ENCODE measurements around the gene DUSP1. TPM values are rescaled to one million over a fixed set of nuclear protein-coding genes. Genes with fewer than 3 reads are reported as not detected.

DUSP1 gene
- total RNA-seq, 4 donors from 2014 or later = 469 to 701 (median 567) TPM

DNA sequence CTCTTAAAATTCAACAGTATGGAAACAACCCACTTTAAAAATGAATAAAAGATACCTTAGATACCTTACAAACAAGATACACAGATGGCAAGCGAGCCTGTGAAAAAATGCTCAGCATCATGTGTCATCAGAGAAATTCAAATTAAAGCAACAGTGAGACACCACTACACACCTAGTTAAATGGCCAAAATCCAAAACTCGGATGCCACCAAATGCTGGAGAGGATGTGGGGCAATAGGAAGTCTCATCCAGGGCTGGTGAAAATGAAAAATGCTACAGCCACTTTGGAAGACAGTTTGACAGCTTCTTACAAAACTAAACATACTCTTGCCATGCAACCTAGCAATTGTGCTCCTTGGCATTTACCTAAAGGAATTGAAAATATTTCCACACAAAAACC, 17.9 kb downstream of the DUSP1 start:
- DNase-seq = no peak
- WGBS, 2 donors (ENCODE audit: low coverage in 1 of 2) = 54 to 76% methylated on average over 2 of the region's 2 CpGs

DNA sequence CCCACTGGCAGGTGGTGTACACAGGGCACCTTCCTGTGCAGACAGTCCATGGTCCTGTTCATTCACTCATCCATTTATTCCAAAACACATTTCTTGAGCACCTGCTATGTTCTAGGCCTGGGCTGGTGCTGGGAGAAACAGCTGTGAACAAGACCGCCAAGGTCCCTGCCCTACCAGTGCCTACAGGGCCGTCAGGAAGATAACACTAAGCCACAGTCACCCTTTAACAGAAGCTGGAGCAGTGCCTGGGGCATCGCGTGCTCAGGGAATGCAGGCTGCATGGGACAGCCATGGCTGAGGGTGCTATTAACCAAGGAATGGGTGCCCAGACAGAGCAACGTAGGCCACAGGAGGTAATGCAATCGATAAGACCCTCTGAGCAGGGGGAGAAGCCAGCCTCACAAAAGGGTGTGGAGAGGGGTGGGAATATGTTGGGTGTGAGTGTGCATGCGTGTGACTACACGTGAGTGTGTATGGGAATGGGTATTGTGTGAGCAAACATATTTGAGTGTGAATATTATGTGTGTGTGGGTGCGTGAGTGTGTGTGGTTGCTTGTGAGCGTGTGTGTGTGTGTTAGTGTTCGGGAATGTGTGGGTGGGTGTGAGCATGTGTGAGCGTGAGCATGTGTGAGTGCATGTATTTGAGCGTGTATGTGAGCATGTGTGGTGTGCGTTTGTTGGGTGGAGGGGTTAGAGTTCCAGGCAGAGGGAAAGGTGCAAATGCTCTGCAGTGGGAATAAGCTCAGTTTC, 19.1 kb downstream of the DUSP1 start:
- 90 to 92% methylated on average over 4 to 14 of the region's 14 CpGs for WGBS, 2 donors (ENCODE audit: low coverage in 1 of 2)
- peaks cover 7 to 14% (median 11%) of the 10 kb centered on the region in 4 donors for H3K4me1 ChIP-seq
- H3K36me3 ChIP-seq = no peaks in the 10 kb centered on the region
- peak overlapping the region in 1 of 4 donors; percentile 18 for H3K27ac ChIP-seq
- intact Hi-C loops (cut with DNase I; ENCODE audit: low total_unique reads) (no loop called here), in situ Hi-C loops (cut with MboI; ENCODE audit: low pct_ligation_motif_present in 1 of 4, low pct_unique_long_range_greater_than_20kb in 1 of 4, low sequenced_read_pairs in 3 of 4) (no loop called here)
- no peaks in the 10 kb centered on the region for H3K9me3 ChIP-seq
- H3K4me3 ChIP-seq = no peak overlapping the region
- no peaks in the 10 kb centered on the region for H3K27me3 ChIP-seq
- no peak for DNase-seq
- TF ChIP-seq POLR2AphosphoS5 (IDR thresholded peaks at IDR 0.05) (no peak), POLR2A (IDR thresholded peaks at IDR 0.05) (no peak), EP300 (IDR thresholded peaks at IDR 0.05; ENCODE audit: low read depth) (no peak)
- TF ChIP-seq, protein P1, sequence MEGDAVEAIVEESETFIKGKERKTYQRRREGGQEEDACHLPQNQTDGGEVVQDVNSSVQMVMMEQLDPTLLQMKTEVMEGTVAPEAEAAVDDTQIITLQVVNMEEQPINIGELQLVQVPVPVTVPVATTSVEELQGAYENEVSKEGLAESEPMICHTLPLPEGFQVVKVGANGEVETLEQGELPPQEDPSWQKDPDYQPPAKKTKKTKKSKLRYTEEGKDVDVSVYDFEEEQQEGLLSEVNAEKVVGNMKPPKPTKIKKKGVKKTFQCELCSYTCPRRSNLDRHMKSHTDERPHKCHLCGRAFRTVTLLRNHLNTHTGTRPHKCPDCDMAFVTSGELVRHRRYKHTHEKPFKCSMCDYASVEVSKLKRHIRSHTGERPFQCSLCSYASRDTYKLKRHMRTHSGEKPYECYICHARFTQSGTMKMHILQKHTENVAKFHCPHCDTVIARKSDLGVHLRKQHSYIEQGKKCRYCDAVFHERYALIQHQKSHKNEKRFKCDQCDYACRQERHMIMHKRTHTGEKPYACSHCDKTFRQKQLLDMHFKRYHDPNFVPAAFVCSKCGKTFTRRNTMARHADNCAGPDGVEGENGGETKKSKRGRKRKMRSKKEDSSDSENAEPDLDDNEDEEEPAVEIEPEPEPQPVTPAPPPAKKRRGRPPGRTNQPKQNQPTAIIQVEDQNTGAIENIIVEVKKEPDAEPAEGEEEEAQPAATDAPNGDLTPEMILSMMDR (IDR thresholded peaks at IDR 0.05) = no peak

More for the DNA sequence above, 17.9 kb downstream of the DUSP1 start:
- Histone ChIP-seq H3K4me3 (no peak overlapping the region), H3K27me3 (no peaks in the 10 kb centered on the region), H3K27ac (no peak overlapping the region), H3K9me3 (no peaks in the 10 kb centered on the region), H3K36me3 (no peaks in the 10 kb centered on the region), H3K4me1 (peaks cover 7 to 14% (median 11%) of the 10 kb centered on the region in 4 donors)
- TF ChIP-seq, protein P1 (IDR thresholded peaks at IDR 0.05) = no peak
- TF ChIP-seq EP300 (IDR thresholded peaks at IDR 0.05; ENCODE audit: low read depth) = no peak
- TF ChIP-seq POLR2A (IDR thresholded peaks at IDR 0.05) = no peak
- TF ChIP-seq POLR2AphosphoS5 (IDR thresholded peaks at IDR 0.05) = no peak
- in situ Hi-C loops (cut with MboI; ENCODE audit: low pct_ligation_motif_present in 1 of 4, low pct_unique_long_range_greater_than_20kb in 1 of 4, low sequenced_read_pairs in 3 of 4) = no loop called here
- intact Hi-C loops (cut with DNase I; ENCODE audit: low total_unique reads) = no loop called here

DNA sequence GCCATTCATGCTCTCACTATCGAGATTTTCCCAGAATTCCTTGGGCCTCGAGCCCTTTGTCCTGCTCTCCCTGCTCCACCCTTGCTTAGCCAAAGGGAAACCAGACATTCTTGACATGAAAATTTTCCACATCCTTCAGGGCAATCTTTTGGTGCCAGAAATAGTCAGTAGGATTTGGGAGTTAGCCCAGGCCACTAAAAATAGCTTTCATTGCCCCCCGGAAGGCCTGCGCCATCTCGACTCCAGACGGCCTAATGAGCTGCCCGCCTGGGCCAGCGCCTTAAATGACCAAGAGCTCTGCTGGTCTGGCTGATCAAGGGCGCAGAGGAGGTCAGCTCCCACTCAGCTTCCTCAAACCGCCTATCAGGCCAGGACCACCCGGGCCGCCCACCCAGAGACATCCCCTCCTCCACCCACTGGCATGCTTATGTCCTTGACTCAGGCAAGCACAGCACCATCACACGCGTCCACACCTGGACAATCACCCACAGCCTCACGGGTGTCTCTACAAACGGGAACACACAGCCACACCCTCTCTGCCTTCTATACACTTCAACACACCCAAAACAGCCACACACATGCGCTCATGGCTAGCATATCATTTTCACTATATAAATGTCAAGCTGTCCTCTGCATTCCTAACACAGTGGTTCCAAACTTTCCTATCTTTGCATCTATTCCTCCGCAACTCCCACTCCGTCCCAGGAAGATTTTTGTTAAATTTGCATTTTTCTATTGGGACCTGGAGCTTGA, 20.9 kb downstream of the DUSP1 start:
- intact Hi-C loops (cut with DNase I; ENCODE audit: low total_unique reads) (no loop called here), in situ Hi-C loops (cut with MboI; ENCODE audit: low pct_ligation_motif_present in 1 of 4, low pct_unique_long_range_greater_than_20kb in 1 of 4, low sequenced_read_pairs in 3 of 4) (no loop called here)
- Histone ChIP-seq H3K4me1 (peaks cover 7 to 15% (median 14%) of the 10 kb centered on the region in 4 donors), H3K4me3 (no peak overlapping the region), H3K27ac (peak overlapping the region; percentile 62 to 76 (median 76)), H3K27me3 (no peaks in the 10 kb centered on the region), H3K36me3 (no peaks in the 10 kb centered on the region), H3K9me3 (no peaks in the 10 kb centered on the region)
- peak in 1 of 3 donors; percentile 65 for TF ChIP-seq POLR2AphosphoS5 (IDR thresholded peaks at IDR 0.05)
- TF ChIP-seq, protein P1 (IDR thresholded peaks at IDR 0.05) = no peak
- WGBS, 2 donors (ENCODE audit: low coverage in 1 of 2) = 48 to 72% methylated on average over 3 to 19 of the region's 19 CpGs
- DNase-seq = peak; percentile 39

GRCh38 chr5:172749076-172749475, 21.9 kb downstream of the DUSP1 start:
- Histone ChIP-seq H3K9me3 (no peaks in the 10 kb centered on the region), H3K4me1 (peaks cover 7 to 19% (median 17%) of the 10 kb centered on the region in 4 donors), H3K36me3 (no peaks in the 10 kb centered on the region), H3K4me3 (no peak overlapping the region), H3K27ac (peak overlapping the region; percentile 62 to 76 (median 76)), H3K27me3 (no peaks in the 10 kb centered on the region)
- no peak for TF ChIP-seq POLR2AphosphoS5 (IDR thresholded peaks at IDR 0.05)
- TF ChIP-seq EP300 (IDR thresholded peaks at IDR 0.05; ENCODE audit: low read depth) = no peak
- TF ChIP-seq POLR2A (IDR thresholded peaks at IDR 0.05) = no peak
- TF ChIP-seq, protein P1 (IDR thresholded peaks at IDR 0.05) = no peak
- DNase-seq = no peak
- in situ Hi-C loops (cut with MboI; ENCODE audit: low pct_ligation_motif_present in 1 of 4, low pct_unique_long_range_greater_than_20kb in 1 of 4, low sequenced_read_pairs in 3 of 4) = no loop called here
- intact Hi-C loops (cut with DNase I; ENCODE audit: low total_unique reads) = no loop called here
- WGBS, 2 donors (ENCODE audit: low coverage in 1 of 2) = 95 to 100% methylated on average over 2 to 7 of the region's 7 CpGs

Data from transverse colon (tissue), 4 donors.